Prostate gland (tissue), 2 donors: ENCODE measurements around the gene SYNGR4. TPM values are rescaled to one million over a fixed set of nuclear protein-coding genes. Genes with fewer than 3 reads are reported as not detected.

Source experiments
- DNase-seq: peaks from one replicate; pipeline ENCODE4 v3.0.0-alpha.2; 2019; ENCODE audit warnings: low spot score
- H3K27ac ChIP-seq, 2 donors: fragments of 200-600 bp; sonication (generic); 2 replicates each; pipeline ENCODE4 v1.5.1; 2017 to 2019
- H3K27me3 ChIP-seq: fragments of 200-600 bp; sonication (generic); replicated peaks from 2 replicates; pipeline ENCODE4 v1.5.1; 2019; ENCODE audit not compliant: insufficient read depth
- H3K36me3 ChIP-seq, 2 donors: fragments of 200-600 bp; sonication (generic); 1 replicate in 1 of 2; 2 replicates in 1 of 2; pipeline versions ENCODE4 v1.5.1 to v1.8.1; 2017 to 2019
- H3K4me1 ChIP-seq: fragments of 200-600 bp; sonication (generic); replicated peaks from 2 replicates; pipeline ENCODE4 v1.5.1; 2019
- H3K4me3 ChIP-seq, 2 donors: fragments of 200-600 bp; sonication (generic); 2 replicates each; pipeline ENCODE4 v1.5.1; 2017 to 2019
- H3K9me3 ChIP-seq: fragments of 200-600 bp; sonication (generic); 2 replicates; pipeline ENCODE4 v1.5.1; 2017
- CTCF ChIP-seq, 4 experiments: fragments of 200-600 bp in 2 of 4; fragments of 450-650 bp in 2 of 4; sonication (generic) in 2 of 4; IDR thresholded peaks; 1 replicate in 3 of 4; 2 replicates in 1 of 4; pipeline ENCODE4 v1.5.1; 2016 to 2019; ENCODE audit warnings: antibody characterized with exemption in 4 of 4, mild to moderate bottlenecking in 2 of 4, moderate library complexity in 2 of 4
- POLR2A ChIP-seq: fragments of 450-650 bp; IDR thresholded peaks from one replicate; pipeline ENCODE4 v1.6.1; 2016; ENCODE audit warnings: antibody characterized with exemption, mild to moderate bottlenecking
- POLR2AphosphoS5 ChIP-seq: sonication (generic); formaldehyde crosslinking; IDR thresholded peaks from one replicate; pipeline ENCODE4 v1.6.1; 2017; ENCODE audit warnings: antibody characterized with exemption
- WGBS: methylation state at CpG from one replicate; pipeline ENCODE4 v1.1.5; 2018; 5-methylcytosine and 5-hydroxymethylcytosine counted together
- intact Hi-C: fragments of 100-400 bp; cut with DNase I; formaldehyde crosslinking; loops from one replicate; pipeline ENCODE4 v1.14.2; 2022
- total RNA-seq, 2 donors: library from RNA; depleted of rRNA; stranded (reverse); fragments of >200 nt; gene quantifications; one replicate each; pipeline ENCODE4 v1.1.0, GENCODE V29; 2016

The SYNGR4 gene
- total RNA-seq, 2 donors from 2014 or later = 2.8 TPM; not detected in 1

GRCh38 chr19:48342414-48342738 is 21.8 kb upstream of the SYNGR4 start:
- Histone ChIP-seq H3K27ac (no peak overlapping the region), H3K4me1 (no peaks in the 10 kb centered on the region), H3K36me3 (no peaks in the 10 kb centered on the region), H3K4me3 (no peak overlapping the region), H3K27me3 (no peaks in the 10 kb centered on the region), H3K9me3 (no peaks in the 10 kb centered on the region)
- TF ChIP-seq POLR2AphosphoS5 (no peak), CTCF (IDR thresholded peaks at IDR 0.05) (no peak), POLR2A (no peak)
- intact Hi-C loops = no loop called here
- DNase-seq = no peak
- 91% methylated on average over 18 of the region's 20 CpGs for WGBS

GRCh38 chr19:48342841-48343540 is 21.2 kb upstream of the SYNGR4 start:
- Histone ChIP-seq H3K4me3 (no peak overlapping the region), H3K4me1 (no peaks in the 10 kb centered on the region), H3K27me3 (no peaks in the 10 kb centered on the region), H3K9me3 (no peaks in the 10 kb centered on the region), H3K27ac (no peak overlapping the region), H3K36me3 (no peaks in the 10 kb centered on the region)
- intact Hi-C loops = no loop called here
- TF ChIP-seq POLR2A (no peak), POLR2AphosphoS5 (no peak), CTCF (IDR thresholded peaks at IDR 0.05) (no peak)
- 96% methylated on average over 23 of the region's 23 CpGs for WGBS
- no peak for DNase-seq

DNA sequence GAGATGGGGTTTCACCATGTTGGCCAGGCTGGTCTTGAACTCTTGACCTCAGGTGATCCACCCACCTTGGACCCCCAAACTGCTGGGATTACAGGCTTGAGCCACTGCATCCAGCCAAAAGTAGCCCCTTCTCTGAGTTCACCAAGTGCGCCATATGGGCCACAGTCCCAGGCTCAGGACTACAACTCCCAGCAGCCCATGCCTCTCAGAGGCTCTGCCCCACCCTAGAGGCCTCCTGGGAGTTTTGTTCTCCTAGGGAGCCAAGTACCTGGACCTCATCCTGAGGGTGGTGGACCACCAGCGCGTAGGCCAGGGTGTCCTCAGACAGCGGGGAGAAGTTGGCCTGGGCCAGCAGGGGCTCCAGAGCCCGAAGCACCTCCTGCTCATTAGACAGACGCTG is 19.3 kb upstream of the SYNGR4 start:
- 100% methylated on average over 6 of the region's 6 CpGs for WGBS
- intact Hi-C loops = no loop called here

DNA sequence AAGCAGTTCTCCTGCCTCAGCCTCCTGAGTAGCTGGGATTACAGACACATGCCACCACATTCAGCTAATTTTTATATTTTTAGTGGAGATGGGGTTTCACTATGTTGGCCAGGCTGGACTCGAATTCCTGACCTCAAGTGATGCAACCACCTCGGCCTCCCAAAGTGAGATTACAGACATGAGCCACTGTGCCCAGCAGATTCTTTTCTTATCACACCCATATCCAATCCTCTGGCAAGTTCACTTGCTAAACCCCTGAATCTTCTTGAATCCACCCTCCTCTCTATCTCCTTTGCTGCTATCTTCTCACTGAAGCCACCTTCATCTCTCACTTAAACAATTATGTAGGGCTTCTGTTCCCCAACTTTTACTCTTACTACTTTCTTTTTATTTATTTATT is 18.0 kb upstream of the SYNGR4 start:
- Histone ChIP-seq H3K4me3 (no peak overlapping the region), H3K4me1 (no peaks in the 10 kb centered on the region), H3K27me3 (no peaks in the 10 kb centered on the region), H3K27ac (no peak overlapping the region), H3K36me3 (no peaks in the 10 kb centered on the region), H3K9me3 (no peaks in the 10 kb centered on the region)
- TF ChIP-seq POLR2AphosphoS5 = no peak
- TF ChIP-seq POLR2A = no peak
- no peak for TF ChIP-seq CTCF (IDR thresholded peaks at IDR 0.05)
- WGBS = 100% methylated on average over 2 of the region's 2 CpGs
- DNase-seq = no peak
- intact Hi-C loops = no loop called here

More for the DNA sequence above, 19.3 kb upstream of the SYNGR4 start:
- no peaks in the 10 kb centered on the region for H3K4me1 ChIP-seq
- DNase-seq = no peak
- no peak overlapping the region for H3K4me3 ChIP-seq
- no peaks in the 10 kb centered on the region for H3K9me3 ChIP-seq
- no peak overlapping the region for H3K27ac ChIP-seq
- H3K27me3 ChIP-seq = no peaks in the 10 kb centered on the region
- TF ChIP-seq CTCF (IDR thresholded peaks at IDR 0.05) = no peak
- no peak for TF ChIP-seq POLR2A
- no peaks in the 10 kb centered on the region for H3K36me3 ChIP-seq

- no peak overlapping the region for H3K4me3 ChIP-seq
- no peaks in the 10 kb centered on the region for H3K4me1 ChIP-seq
- H3K27ac ChIP-seq = no peak overlapping the region
- intact Hi-C loops = no loop called here
- peak; percentile 28 for DNase-seq
- H3K27me3 ChIP-seq = no peaks in the 10 kb centered on the region
- H3K9me3 ChIP-seq = no peaks in the 10 kb centered on the region
- peak; percentile 49 for TF ChIP-seq POLR2AphosphoS5
- TF ChIP-seq POLR2A = no peak
- H3K36me3 ChIP-seq = no peaks in the 10 kb centered on the region
- 35% methylated on average over 5 of the region's 5 CpGs for WGBS
These were observed 16.1 kb upstream of the SYNGR4 start for GRCh38 chr19:48348045-48348444.
